HepG2 (cell line): ENCODE results near the gene TRIO. TPM values are rescaled to one million over a fixed set of nuclear protein-coding genes. Genes with fewer than 3 reads are reported as not detected.

ENCODE experiments used
- ATAC-seq: fragments of 200-7000 bp; cut with Tn5 transposase; 3 replicates; pipeline ENCODE4 v1.9.1; 2020; ENCODE audit warnings: mild to moderate bottlenecking, moderate library complexity
- BruUV-seq: library from RNA; stranded (reverse); fragments of 400-500 nt; replicated peaks from 2 replicates; lab custom pipeline; 2021; lab: Mats Ljungman, UMichigan
- CTCF ChIA-PET: fragments of 300-600 bp; formaldehyde crosslinking; extraction: SDS; loops from one replicate; lab custom pipeline; 2021; ENCODE audit warnings: low total read pairs, inconsistent platforms, low intra/inter-chr PET ratio; lab: Yijun Ruan, JAX
- POLR2A ChIA-PET: fragments of 350-600 bp; sonication (Branson Sonifier 250); formaldehyde crosslinking; loops from one replicate; lab custom pipeline; 2020; ENCODE audit warnings: antibody characterized with exemption, inconsistent platforms; lab: Yijun Ruan, JAX
- DNase-seq: peaks from one replicate; pipeline ENCODE4 v3.0.0-alpha.2; 2015; ENCODE audit warnings: low spot score
- FAIRE-seq: peaks from 3 replicates; lab custom pipeline; 2011; peaks lifted over from hg19 to GRCh38; lab: Jason Lieb, UNC
- H2AFZ ChIP-seq: one replicate; pipeline ENCODE4 v1.6.1; 2011; ENCODE audit warnings: low read length, inconsistent platforms
- H3K27ac ChIP-seq: fragments of 300-600 bp; 3 replicates; pipeline ENCODE4 v1.8.0; 2011; ENCODE audit warnings: mixed run types, mild to moderate bottlenecking, mixed read lengths, low read length, inconsistent platforms; ENCODE audit not compliant: insufficient read depth; ENCODE audit errors: extremely low read length
- H3K27me3 ChIP-seq, 2 experiments: fragments of 200-600 bp in 1 of 2; 2 replicates in 1 of 2; 3 replicates in 1 of 2; pipeline versions ENCODE4 v1.6.0 to v1.8.0; 2011; ENCODE audit warnings: low read length in 2 of 2, mild to moderate bottlenecking in 2 of 2, moderate library complexity in 2 of 2, inconsistent platforms in 1 of 2; ENCODE audit not compliant: insufficient read depth in 2 of 2, control insufficient read depth in 1 of 2
- H3K36me3 ChIP-seq, 2 experiments: fragments of 200-600 bp in 1 of 2; replicated peaks in 1 of 2; 2 replicates in 1 of 2; 3 replicates in 1 of 2; pipeline versions ENCODE4 v1.5.1 to v1.8.0; 2011; ENCODE audit warnings: low read length in 2 of 2, inconsistent platforms in 1 of 2; ENCODE audit not compliant: insufficient read depth in 2 of 2, control insufficient read depth in 1 of 2
- H3K4me1 ChIP-seq: 2 replicates; pipeline ENCODE4 v1.5.1; 2012; ENCODE audit warnings: low read length, inconsistent platforms; ENCODE audit not compliant: insufficient read depth
- H3K4me2 ChIP-seq: 2 replicates; pipeline ENCODE4 v1.6.0; 2011; ENCODE audit warnings: low read depth, low read length, inconsistent platforms
- H3K4me3 ChIP-seq, 3 experiments: fragments of 200-600 bp in 1 of 3; sonication (generic), shearing (Covaris generic) in 1 of 3; replicated peaks in 1 of 3; 2 replicates each; pipeline ENCODE4 v1.5.1; 2011 to 2016; ENCODE audit warnings: low read length in 3 of 3, inconsistent platforms in 2 of 3, low read depth in 2 of 3, mild to moderate bottlenecking in 2 of 3, control low read depth in 1 of 3, mixed read lengths in 1 of 3; ENCODE audit not compliant: insufficient read depth in 1 of 3
- H3K79me2 ChIP-seq: one replicate; pipeline ENCODE4 v1.6.1; 2011; ENCODE audit warnings: low read length, inconsistent platforms; ENCODE audit not compliant: insufficient read depth
- H3K9ac ChIP-seq: 2 replicates; pipeline ENCODE4 v1.6.0; 2011; ENCODE audit warnings: mild to moderate bottlenecking, low read depth, low read length, inconsistent platforms; ENCODE audit not compliant: insufficient read depth
- H3K9me3 ChIP-seq: 2 replicates; pipeline ENCODE4 v1.5.1; 2012; ENCODE audit warnings: mild to moderate bottlenecking, low read length
- H4K20me1 ChIP-seq: 2 replicates; pipeline ENCODE4 v1.6.0; 2011; ENCODE audit warnings: inconsistent platforms, mild to moderate bottlenecking, low read length, moderate library complexity; ENCODE audit not compliant: insufficient read depth
- CEBPB ChIP-seq: IDR thresholded peaks from 2 replicates; pipeline ENCODE4 v1.6.1; 2011; ENCODE audit warnings: low read depth, low read length, improper control_type of control experiment, borderline replicate concordance
- CREM ChIP-seq, 2 experiments: sonication (generic) in 1 of 2; formaldehyde crosslinking in 1 of 2; IDR thresholded peaks; 2 replicates each; pipeline versions ENCODE4 v1.4.0 to v1.6.1; 2016 to 2020; ENCODE audit warnings: antibody characterized with exemption in 1 of 2, mild to moderate bottlenecking in 1 of 2, missing genetic modification reagents in 1 of 2
- EHMT2 ChIP-seq: fragments of 200-600 bp; sonication (generic); IDR thresholded peaks from 2 replicates; pipeline ENCODE4 v1.7.0; 2017; ENCODE audit warnings: antibody characterized with exemption, low read depth, low read length, borderline replicate concordance
- ZFP36 ChIP-seq: fragments of 150-350 bp; IDR thresholded peaks from 2 replicates; pipeline ENCODE4 v1.6.1; 2018; ENCODE audit warnings: borderline replicate concordance, low read length, low read depth; ENCODE audit not compliant: partially characterized antibody
- ZFP62 ChIP-seq: sonication (generic); formaldehyde crosslinking; IDR thresholded peaks from 2 replicates; pipeline ENCODE4 v1.4.0; 2020; ENCODE audit warnings: missing genetic modification reagents
- ZNF414 ChIP-seq: sonication (generic); formaldehyde crosslinking; IDR thresholded peaks from 2 replicates; pipeline ENCODE4 v1.5.0; 2020; ENCODE audit warnings: missing genetic modification reagents
- ZNF562 ChIP-seq: sonication (generic); formaldehyde crosslinking; IDR thresholded peaks from 2 replicates; pipeline ENCODE4 v1.8.0; 2022; ENCODE audit warnings: missing genetic modification reagents, borderline replicate concordance
- WGBS: methylation state at CpG from one replicate; pipeline ENCODE4 v1.1.6; 2017; ENCODE audit warnings: low lambda C conversion rate; 5-methylcytosine and 5-hydroxymethylcytosine counted together
- in situ Hi-C: cut with HindIII; loops from 2 replicates; pipeline ENCODE4 v1.10.0; 2017; ENCODE audit warnings: low pct_unique_long_range_greater_than_20kb; ENCODE audit not compliant: extremely low pct_ligation_motif_present
- intact Hi-C: fragments of 100-400 bp; cut with micrococcal nuclease; formaldehyde crosslinking; loops from one replicate; pipeline ENCODE4 v1.10.0; 2022; ENCODE audit not compliant: unreplicated experiment
- polyA plus RNA-seq, 8 experiments: library from polyadenylated mRNA; depleted of rRNA in 3 of 8; stranded (reverse) in 7 of 8; unstranded in 1 of 8; fragments of >200 nt; fragmentation: Illumina TruSeq in 4 of 8; extraction: Trizol in 4 of 8; gene quantifications; 2 replicates each; pipeline versions ENCODE4 v1.2.1 to v1.2.3, GENCODE V29; 2011 to 2016; ENCODE audit warnings: low read depth in 4 of 8, missing spikeins in 1 of 8, mixed read lengths in 1 of 8; ENCODE audit not compliant: insufficient read depth in 1 of 8
- total RNA-seq, 5 experiments: library from RNA; depleted of rRNA; stranded (reverse); fragments of >200 nt; fragmentation: Illumina TruSeq; extraction: Trizol; gene quantifications; 2 replicates each; pipeline ENCODE4 v1.2.3, GENCODE V29; 2016; ENCODE audit warnings: low read depth in 1 of 5

TRIO gene
- total and polyA plus RNA-seq, 2 of the 13 experiments (the other 11 are each of a cell fraction or from before 2014, with no cell fraction given): 45.2 to 45.9 TPM

DNA sequence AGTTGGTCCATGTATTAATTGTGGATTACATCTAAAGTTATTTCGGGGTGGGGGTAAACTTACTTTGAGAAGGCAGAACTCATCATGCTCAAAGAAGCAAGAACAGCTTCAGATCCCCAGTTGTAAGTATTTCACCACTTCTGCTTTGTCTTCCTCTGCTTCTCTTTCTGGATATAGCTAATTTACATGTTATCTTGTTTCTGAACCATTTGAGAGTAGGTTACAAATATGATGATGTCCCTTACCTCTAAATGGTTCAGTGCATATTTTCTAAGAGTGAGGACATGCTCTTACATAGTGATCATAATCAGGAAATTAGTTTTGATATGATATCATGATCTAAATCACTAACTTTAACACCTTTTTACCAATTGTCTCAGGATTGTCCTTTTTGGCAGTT, 11.9 kb downstream of the TRIO start:
- Histone ChIP-seq H3K27me3 (no peaks in the 10 kb centered on the region), H3K9ac (no peak overlapping the region), H4K20me1 (peaks cover 48% of the 10 kb centered on the region), H3K4me3 (no peak overlapping the region), H3K27ac (no peak overlapping the region), H3K36me3 (no peaks in the 10 kb centered on the region), H3K4me1 (peaks cover 85% of the 10 kb centered on the region), H2AFZ (no peak overlapping the region), H3K79me2 (peaks cover 97% of the 10 kb centered on the region), H3K9me3 (no peaks in the 10 kb centered on the region), H3K4me2 (no peak overlapping the region)
- FAIRE-seq (no peak), ATAC-seq (no peak), DNase-seq (no peak)
- BruUV-seq: no TSS peak
- POLR2A ChIA-PET: no interaction called here
- CTCF ChIA-PET: no interaction called here
- WGBS: 89% methylated on average over 1 of the region's 1 CpG
- in situ Hi-C loops: no loop called here
- TF ChIP-seq ZNF562 (no peak), ZFP36 (no peak), EHMT2 (no peak), ZNF414 (CRISPR knock-in tag) (no peak), ZFP62 (no peak)
- intact Hi-C loops: no loop called here

GRCh38 chr5:14155739-14156138, 12.6 kb downstream of the TRIO start:
- ATAC-seq: no peak
- H3K4me2 ChIP-seq: no peak overlapping the region
- H3K4me3 ChIP-seq: no peak overlapping the region
- BruUV-seq: no TSS peak
- DNase-seq: no peak
- 97% methylated on average over 1 of the region's 1 CpG for WGBS
- H3K27ac ChIP-seq: no peak overlapping the region
- H3K9me3 ChIP-seq: no peaks in the 10 kb centered on the region
- in situ Hi-C loops (no loop called here), intact Hi-C loops (no loop called here)
- H3K27me3 ChIP-seq: no peaks in the 10 kb centered on the region
- no peaks in the 10 kb centered on the region for H3K36me3 ChIP-seq
- peaks cover 97% of the 10 kb centered on the region for H3K79me2 ChIP-seq
- peaks cover 85% of the 10 kb centered on the region for H3K4me1 ChIP-seq
- no peak for FAIRE-seq
- no peak overlapping the region for H3K9ac ChIP-seq
- no peak overlapping the region for H2AFZ ChIP-seq
- peaks cover 52% of the 10 kb centered on the region for H4K20me1 ChIP-seq
- TF ChIP-seq CREM (IDR thresholded peaks at IDR 0.05): no peak
- no peak for TF ChIP-seq CREM (CRISPR knock-in tag; IDR thresholded peaks at IDR 0.05)
- TF ChIP-seq CEBPB: peak; percentile 67
- TF ChIP-seq, all 625 proteins: peak for 1
- ChIA-PET CTCF (no interaction called here), POLR2A (no interaction called here)
